Measurements from ENCODE around the gene ADH7. TPM values are rescaled to one million over a fixed set of nuclear protein-coding genes. Genes with fewer than 3 reads are reported as not detected.

ADH7 gene
- total and polyA plus RNA-seq, 2 experiments from 2014 or later = not detected

GRCh38 chr4:99437723-99438404, 2.7 kb upstream of the ADH7 start:
- Histone ChIP-seq H3K79me2 (ENCODE audit: insufficient read depth) (no peaks in the 10 kb centered on the region), H3K9me3 (ENCODE audit: low read depth) (no peaks in the 10 kb centered on the region), H2AFZ (no peak overlapping the region), H3K4me1 (ENCODE audit: insufficient read depth) (no peaks in the 10 kb centered on the region), H3F3A (ENCODE audit: insufficient read depth) (no peaks in the 10 kb centered on the region), H3K27ac (no peak overlapping the region), H3K4me3 (no peak overlapping the region), H4K20me1 (ENCODE audit: insufficient read depth) (no peaks in the 10 kb centered on the region), H3K9ac (no peak overlapping the region), H3K4me2 (ENCODE audit: unreplicated experiment) (no peak overlapping the region), H3K9me2 (ENCODE audit: insufficient read depth) (no peaks in the 10 kb centered on the region), H3K27me3 (replicated peaks; ENCODE audit: insufficient read depth) (no peaks in the 10 kb centered on the region), H3K36me3 (ENCODE audit: low read depth) (no peaks in the 10 kb centered on the region)
- in situ Hi-C loops (cut with MboI) = no loop called here
- WGBS, 2 experiments (ENCODE audit: low coverage in 1 of 2, low lambda C conversion rate in 2 of 2, missing lambda C conversion rate in 2 of 2) = 32 to 36% methylated on average over 5 of the region's 5 CpGs
- DNase-seq = no peak
- TF ChIP-seq EZH2 (IDR thresholded peaks at IDR 0.05; ENCODE audit: insufficient read depth, poor library complexity, severe bottlenecking) = no peak
- no peak for TF ChIP-seq EZH2phosphoT487 (IDR thresholded peaks at IDR 0.05; ENCODE audit: insufficient read depth, low read depth)

- H3K4me2 ChIP-seq (ENCODE audit: unreplicated experiment) = no peak overlapping the region
- no peak for TF ChIP-seq EZH2phosphoT487 (IDR thresholded peaks at IDR 0.05; ENCODE audit: insufficient read depth, low read depth)
- TF ChIP-seq EZH2 (IDR thresholded peaks at IDR 0.05; ENCODE audit: insufficient read depth, poor library complexity, severe bottlenecking) = no peak
- no peak overlapping the region for H3K27ac ChIP-seq
- no peak overlapping the region for H2AFZ ChIP-seq
- H4K20me1 ChIP-seq (ENCODE audit: insufficient read depth) = no peaks in the 10 kb centered on the region
- H3K4me1 ChIP-seq (ENCODE audit: insufficient read depth) = no peaks in the 10 kb centered on the region
- no peaks in the 10 kb centered on the region for H3K79me2 ChIP-seq (ENCODE audit: insufficient read depth)
- no peaks in the 10 kb centered on the region for H3K9me2 ChIP-seq (ENCODE audit: insufficient read depth)
- H3K4me3 ChIP-seq = no peak overlapping the region
- in situ Hi-C loops (cut with MboI) = no loop called here
- no peak overlapping the region for H3K9ac ChIP-seq
- no peaks in the 10 kb centered on the region for H3F3A ChIP-seq (ENCODE audit: insufficient read depth)
- no peaks in the 10 kb centered on the region for H3K36me3 ChIP-seq (ENCODE audit: low read depth)
- DNase-seq = peak; percentile 7
- 25 to 28% methylated on average over 3 of the region's 3 CpGs for WGBS, 2 experiments (ENCODE audit: low coverage in 1 of 2, low lambda C conversion rate in 2 of 2, missing lambda C conversion rate in 2 of 2)
- H3K27me3 ChIP-seq (replicated peaks; ENCODE audit: insufficient read depth) = no peaks in the 10 kb centered on the region
- no peaks in the 10 kb centered on the region for H3K9me3 ChIP-seq (ENCODE audit: low read depth)
These were observed 2.0 kb upstream of the ADH7 start for GRCh38 chr4:99436976-99437722.

- Histone ChIP-seq H3K27me3 (replicated peaks; ENCODE audit: insufficient read depth) (no peaks in the 10 kb centered on the region), H3K4me3 (no peak overlapping the region), H3F3A (ENCODE audit: insufficient read depth) (no peaks in the 10 kb centered on the region), H3K9me2 (ENCODE audit: insufficient read depth) (no peaks in the 10 kb centered on the region), H4K20me1 (ENCODE audit: insufficient read depth) (no peaks in the 10 kb centered on the region), H2AFZ (no peak overlapping the region), H3K9me3 (ENCODE audit: low read depth) (no peaks in the 10 kb centered on the region), H3K9ac (no peak overlapping the region), H3K36me3 (ENCODE audit: low read depth) (no peaks in the 10 kb centered on the region), H3K27ac (no peak overlapping the region), H3K79me2 (ENCODE audit: insufficient read depth) (no peaks in the 10 kb centered on the region), H3K4me2 (ENCODE audit: unreplicated experiment) (no peak overlapping the region), H3K4me1 (ENCODE audit: insufficient read depth) (no peaks in the 10 kb centered on the region)
- DNase-seq = no peak
- 49 to 54% methylated on average over 2 of the region's 2 CpGs for WGBS, 2 experiments (ENCODE audit: low coverage in 1 of 2, low lambda C conversion rate in 2 of 2, missing lambda C conversion rate in 2 of 2)
- in situ Hi-C loops (cut with MboI) = no loop called here
- TF ChIP-seq EZH2 (IDR thresholded peaks at IDR 0.05; ENCODE audit: insufficient read depth, poor library complexity, severe bottlenecking) = no peak
- TF ChIP-seq EZH2phosphoT487 (IDR thresholded peaks at IDR 0.05; ENCODE audit: insufficient read depth, low read depth) = no peak
These were observed 1.3 kb upstream of the ADH7 start for GRCh38 chr4:99436462-99436861.

- no peaks in the 10 kb centered on the region for H3K9me3 ChIP-seq (ENCODE audit: low read depth)
- no peak for DNase-seq
- no peak for TF ChIP-seq EZH2phosphoT487 (IDR thresholded peaks at IDR 0.05; ENCODE audit: insufficient read depth, low read depth)
- no peak for TF ChIP-seq EZH2 (IDR thresholded peaks at IDR 0.05; ENCODE audit: insufficient read depth, poor library complexity, severe bottlenecking)
These were observed 5.0 kb downstream of the ADH7 start for GRCh38 chr4:99430106-99430505.

More at GRCh38 chr4:99430106-99430505, 5.0 kb downstream of the ADH7 start:
- no peak overlapping the region for H3K4me3 ChIP-seq
- no peaks in the 10 kb centered on the region for H3K27me3 ChIP-seq (replicated peaks; ENCODE audit: insufficient read depth)
- H3K4me1 ChIP-seq (ENCODE audit: insufficient read depth) = no peaks in the 10 kb centered on the region
- no peak overlapping the region for H3K4me2 ChIP-seq (ENCODE audit: unreplicated experiment)
- no peaks in the 10 kb centered on the region for H3F3A ChIP-seq (ENCODE audit: insufficient read depth)
- no peaks in the 10 kb centered on the region for H3K79me2 ChIP-seq (ENCODE audit: insufficient read depth)
- H3K36me3 ChIP-seq (ENCODE audit: low read depth) = no peaks in the 10 kb centered on the region
- no peak overlapping the region for H3K27ac ChIP-seq
- H4K20me1 ChIP-seq (ENCODE audit: insufficient read depth) = no peaks in the 10 kb centered on the region
- in situ Hi-C loops (cut with MboI) = no loop called here
- no peaks in the 10 kb centered on the region for H3K9me2 ChIP-seq (ENCODE audit: insufficient read depth)
- no peak overlapping the region for H2AFZ ChIP-seq
- H3K9ac ChIP-seq = no peak overlapping the region

All from GM23248 (cell line).